Inflammatory macrophage treated with lipopolysaccharide for 4 hours (primary cell): ENCODE data around the gene FAM216A.
"Not testable (repeated sequence)": the region's sequence is repeated elsewhere in the genome, so short reads cannot be mapped to it uniquely, and the experiment has no call there.

ENCODE experiments used
- DNase-seq: peaks from one replicate; pipeline ENCODE4 v3.0.0-alpha.2; 2020

The FAM216A gene

GRCh38 chr12:110501752-110502738 is 33.4 kb downstream of the FAM216A start, which contains the start of the genes RAD9B and VPS29:
Gene RAD9B (plus strand): TSS chr12:110502331. CDS start chr12:110502338, 7 bp downstream.
Gene VPS29 (minus strand): TSS chr12:110502111. CDS start chr12:110502051, 60 bp downstream.
- peak; percentile 100 for DNase-seq

- DNase-seq: no peak
Measured at GRCh38 chr12:110503432-110503831, 34.8 kb downstream of the FAM216A start.

DNA sequence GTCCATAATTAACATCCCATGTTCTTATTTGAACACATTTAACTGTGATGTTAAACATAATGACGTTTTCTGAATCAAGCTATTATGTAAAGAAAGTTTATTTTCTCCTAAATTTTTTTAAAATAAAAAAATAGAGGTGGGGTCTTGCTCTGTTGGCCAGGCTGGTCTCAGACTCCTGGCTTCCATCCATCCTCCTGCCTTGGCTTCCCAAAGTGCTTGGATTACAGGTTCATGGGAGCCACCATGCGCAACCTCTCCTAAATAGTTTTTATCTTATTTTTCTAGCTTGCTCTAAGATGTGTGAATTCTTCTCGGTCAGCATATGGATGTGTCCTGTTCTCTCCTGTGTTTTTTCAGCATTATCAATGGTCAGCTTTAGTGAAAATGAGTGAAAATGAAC is 36.7 kb downstream of the FAM216A start:
- DNase-seq: no peak

DNA sequence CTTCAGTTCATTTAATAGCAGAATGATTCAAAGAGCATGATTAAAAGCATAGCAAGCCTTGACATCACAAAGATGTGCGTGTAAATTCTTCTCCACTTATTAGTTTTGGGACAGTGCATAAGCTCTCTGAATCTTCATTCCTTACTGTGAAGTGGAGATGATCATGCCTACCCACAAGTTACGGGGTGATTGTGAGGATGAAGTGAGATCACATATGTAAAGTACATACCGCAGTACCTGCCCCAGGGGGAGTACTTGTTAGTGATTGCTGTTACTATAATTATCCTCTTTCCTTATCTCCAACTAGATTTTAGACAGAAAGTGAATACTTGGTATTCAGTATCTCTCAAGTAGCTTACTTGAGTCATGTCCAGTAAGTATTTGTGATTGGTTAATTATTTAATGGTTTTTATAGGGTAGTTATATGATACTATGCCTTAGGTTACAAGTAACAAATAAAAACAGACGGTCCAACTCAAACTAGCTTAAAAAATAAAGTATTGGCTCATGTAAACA is 39.5 kb downstream of the FAM216A start:
- no peak for DNase-seq

DNA sequence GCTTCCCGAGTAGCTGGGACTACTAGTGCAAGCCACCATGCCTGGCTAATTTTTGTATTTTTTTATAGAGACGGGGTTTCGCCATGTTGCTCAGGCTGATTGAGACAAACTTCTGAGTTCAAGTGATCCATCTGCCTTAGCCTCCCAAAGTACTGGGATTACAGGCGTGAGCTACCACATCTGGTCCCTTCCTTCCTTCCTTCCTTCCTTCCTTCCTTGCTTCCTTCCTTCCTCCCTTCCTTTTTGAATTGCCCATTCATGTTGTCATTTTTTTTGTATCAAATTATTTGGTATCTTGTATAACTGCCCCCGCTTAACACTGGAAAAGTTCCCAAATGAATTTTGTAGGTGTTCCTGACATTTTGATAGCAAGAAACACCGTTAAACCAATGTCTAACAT is 45.2 kb downstream of the FAM216A start:
- no peak for DNase-seq

GRCh38 chr12:110514363-110514762 is 45.7 kb downstream of the FAM216A start:
- no peak for DNase-seq

DNA sequence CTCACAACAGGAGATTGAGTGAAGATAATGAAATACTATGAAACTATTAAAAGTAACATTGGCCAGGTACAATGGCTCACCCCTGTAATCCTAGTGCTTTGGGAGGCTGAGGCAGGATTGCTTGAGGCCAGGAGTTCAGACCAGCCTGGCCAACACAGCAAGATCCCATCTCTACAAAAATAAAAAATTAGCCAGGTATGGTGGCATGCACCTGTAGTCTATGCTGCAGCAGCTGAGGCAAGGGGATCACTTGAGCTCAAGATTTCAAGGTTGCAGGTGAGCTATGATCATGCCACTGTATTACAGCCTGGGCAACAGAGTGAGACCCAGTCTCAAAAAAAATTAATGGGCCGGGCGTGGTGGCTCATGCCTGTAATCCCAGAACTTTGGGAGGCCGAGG is 48.4 kb downstream of the FAM216A start:
- no peak for DNase-seq

- DNase-seq: not testable (repeated sequence)
Measured at GRCh38 chr12:110518014-110518413, 49.4 kb downstream of the FAM216A start.

DNA sequence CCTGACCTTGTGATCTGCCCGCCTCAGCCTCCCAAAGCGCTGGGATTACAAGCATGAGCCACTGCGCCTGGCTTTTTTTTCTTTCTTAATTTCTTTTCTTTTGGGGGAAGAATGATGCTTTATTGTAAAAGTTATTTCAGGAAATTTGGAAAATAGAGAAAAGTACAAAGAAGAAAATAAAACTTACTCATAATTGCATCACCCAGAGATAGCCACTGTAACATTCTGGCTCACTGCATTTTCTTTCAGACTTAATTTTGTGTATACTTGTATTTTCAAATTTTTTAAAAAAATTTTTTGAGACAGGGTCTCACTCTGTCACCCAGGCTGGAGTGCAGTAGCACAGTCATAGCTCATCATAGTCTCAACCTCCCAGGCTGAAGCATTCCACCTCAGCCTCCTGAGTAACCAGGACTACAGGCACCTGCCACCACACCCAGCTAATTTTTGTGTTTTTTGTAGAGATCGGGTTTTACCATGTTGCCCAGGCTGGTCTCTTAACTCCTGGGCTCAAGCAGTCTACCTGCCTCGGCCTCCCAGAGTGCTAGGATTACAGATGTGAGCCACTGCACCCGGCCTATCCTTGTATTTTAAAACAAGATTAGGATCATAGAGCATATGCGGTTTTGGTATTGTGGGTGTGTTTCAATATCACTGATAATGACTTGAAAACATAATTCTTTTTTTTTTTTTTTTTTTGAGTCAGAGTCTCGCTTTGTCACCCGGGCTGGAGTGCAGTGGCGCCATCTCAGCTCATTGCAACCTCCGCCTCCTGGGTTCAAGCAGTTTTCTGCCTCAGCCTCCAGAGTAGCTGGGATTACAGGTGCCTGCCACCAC is 52.4 kb downstream of the FAM216A start:
- not testable (repeated sequence) for DNase-seq

- no peak for DNase-seq
Measured at GRCh38 chr12:110528277-110528839, 59.7 kb downstream of the FAM216A start.

DNA sequence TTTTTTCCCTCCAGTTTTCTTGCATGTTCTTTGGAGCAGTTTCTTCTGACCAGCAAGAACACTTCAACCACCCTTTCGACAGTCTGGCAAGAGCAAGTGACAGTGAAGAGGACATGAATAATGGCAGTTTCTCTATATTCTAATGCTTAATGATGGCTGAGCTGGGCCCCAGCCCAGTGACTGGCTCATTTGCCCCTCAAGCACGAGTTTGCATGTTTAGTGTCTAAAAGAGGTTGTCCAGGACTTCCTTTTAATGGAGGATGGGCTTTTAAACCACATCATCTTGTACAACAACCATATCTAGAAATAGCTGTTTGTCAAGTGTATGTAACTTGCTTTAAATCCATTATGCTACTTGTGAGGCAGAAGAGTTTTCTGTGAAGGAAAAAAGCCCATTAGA is 61.9 kb downstream of the FAM216A start:
- DNase-seq: no peak

- no peak for DNase-seq
Measured at GRCh38 chr12:110531741-110532333, 63.2 kb downstream of the FAM216A start.

GRCh38 chr12:110532644-110533043 is 64.0 kb downstream of the FAM216A start:
- no peak for DNase-seq

DNA sequence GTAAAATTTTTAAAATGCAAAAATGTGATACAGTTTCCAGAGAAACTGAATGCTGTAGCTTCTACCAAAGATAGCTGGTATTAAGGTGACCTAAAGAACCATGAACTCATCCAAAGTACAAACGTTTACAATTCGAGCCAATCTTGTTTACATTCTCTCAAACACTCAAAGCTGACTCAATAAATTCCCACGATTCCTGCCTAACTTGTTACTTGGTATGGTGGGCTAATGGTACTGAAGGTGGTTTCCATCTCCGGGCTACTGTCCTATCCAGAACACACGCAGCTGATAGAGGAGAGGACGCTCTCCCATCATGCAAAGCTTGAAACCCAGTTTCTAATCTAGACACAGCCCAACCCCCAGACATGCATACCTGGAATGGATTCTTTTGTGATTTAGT is 65.0 kb downstream of the FAM216A start:
- DNase-seq: no peak

GRCh38 chr12:110534811-110535210 is 66.2 kb downstream of the FAM216A start:
- DNase-seq: no peak

DNA sequence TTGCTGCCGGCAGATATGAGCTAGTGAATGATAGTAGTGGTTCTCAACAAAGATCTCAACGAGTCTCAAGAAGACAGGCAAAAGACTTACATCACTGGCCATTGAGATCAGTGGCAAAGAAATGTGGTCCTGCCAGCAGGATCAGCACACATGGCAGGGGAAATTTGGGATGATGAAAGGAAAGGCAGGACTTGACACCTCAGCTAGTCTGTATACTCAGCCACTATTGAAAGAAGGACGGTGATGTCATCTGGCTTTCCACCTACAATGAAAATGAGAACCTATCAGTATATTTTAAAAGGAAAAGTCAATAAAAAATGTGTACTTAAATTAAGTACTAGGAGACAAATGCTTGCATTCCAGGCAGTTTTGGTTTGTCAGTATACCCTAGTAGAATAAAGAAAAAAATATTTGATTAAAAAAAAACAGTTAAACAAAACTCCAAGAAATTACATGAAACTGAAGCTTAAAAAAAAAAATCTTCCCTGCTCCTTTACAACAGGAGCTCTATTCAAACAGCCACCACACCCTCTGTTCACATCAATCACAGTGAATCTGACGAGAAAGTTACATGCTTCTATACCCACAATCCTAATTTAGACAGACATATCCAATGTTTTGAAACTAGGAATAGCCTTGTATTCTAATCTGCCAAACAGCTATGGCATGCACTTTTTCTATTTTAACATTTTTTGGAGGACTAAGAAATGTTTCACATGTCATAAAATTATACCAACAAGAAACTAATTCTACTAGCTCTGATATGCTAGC is 68.4 kb downstream of the FAM216A start:
- DNase-seq: no peak

DNA sequence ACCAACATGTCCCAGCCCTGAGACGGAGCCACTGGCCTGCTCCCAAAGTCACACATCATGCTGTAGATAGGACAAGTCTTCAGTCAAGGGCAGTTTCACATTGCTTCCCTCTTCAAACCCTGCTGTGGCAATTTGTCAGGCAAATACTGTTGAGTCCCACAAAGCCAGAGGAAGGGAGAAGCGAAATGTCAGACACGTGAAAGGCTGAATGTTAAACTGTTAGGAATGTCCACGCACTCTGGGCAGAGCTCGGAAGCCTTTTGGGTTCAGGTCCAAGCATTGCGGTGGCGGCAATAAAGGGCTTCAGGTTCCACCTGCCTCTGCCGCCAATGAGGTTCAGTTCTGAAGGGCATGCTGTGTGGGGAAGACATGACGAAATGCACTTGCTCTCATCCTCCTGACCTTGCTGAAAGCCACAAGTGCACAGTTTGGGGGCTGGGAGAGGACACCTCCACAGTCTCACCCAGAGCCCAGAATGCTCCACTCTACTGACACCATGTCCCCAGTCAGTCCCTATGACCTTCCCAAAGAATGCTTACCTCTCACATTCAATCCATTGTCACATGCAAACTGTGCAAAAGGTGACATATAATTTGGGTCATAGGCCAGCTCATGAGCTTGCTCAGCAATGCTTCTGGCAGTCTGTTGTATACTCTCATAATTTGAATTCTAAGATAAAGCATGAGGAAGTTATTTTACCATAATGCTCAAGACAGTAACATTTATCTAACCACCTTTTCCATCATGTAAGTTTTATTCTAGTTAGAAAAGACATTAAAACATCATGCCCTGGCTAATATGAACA is 69.2 kb downstream of the FAM216A start:
- DNase-seq: no peak

- no peak for DNase-seq
Measured at GRCh38 chr12:110538869-110539622, 70.4 kb downstream of the FAM216A start.
